ENCODE results near the gene CCR2.

DNA sequence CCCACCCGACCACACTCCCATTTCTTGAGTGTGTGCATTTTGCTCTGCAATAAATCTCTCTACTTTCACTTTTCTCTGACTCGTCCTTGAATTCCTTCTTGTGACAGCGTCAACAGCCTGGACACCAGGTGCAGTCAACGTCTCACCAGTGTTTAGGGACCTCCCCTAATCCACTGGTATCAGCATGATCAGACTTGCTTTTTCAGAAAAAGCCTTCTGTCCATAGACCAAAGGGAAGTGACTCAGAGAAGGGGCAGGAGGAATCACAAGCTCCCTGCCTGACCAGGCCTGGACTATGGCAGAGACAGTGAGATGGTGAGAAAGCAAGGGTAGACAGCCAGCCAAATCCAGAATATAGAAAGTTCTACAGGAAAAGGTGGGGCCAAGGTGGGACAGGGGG, 32.3 kb downstream of the CCR2 start:
- TF ChIP-seq ZFP3 (CRISPR knock-in tag; IDR thresholded peaks at IDR 0.05) (no peak), ZFP30 (CRISPR knock-in tag; IDR thresholded peaks at IDR 0.05) (no peak), TSHZ2 (CRISPR knock-in tag; IDR thresholded peaks at IDR 0.05) (no peak), ARNTL (CRISPR knock-in tag; IDR thresholded peaks at IDR 0.05; ENCODE audit: borderline replicate concordance, low read depth) (no peak), ZNF70 (CRISPR knock-in tag; IDR thresholded peaks at IDR 0.05) (no peak), CSDC2 (CRISPR knock-in tag; IDR thresholded peaks at IDR 0.05) (no peak), RARB (CRISPR knock-in tag; IDR thresholded peaks at IDR 0.05) (no peak), PATZ1 (CRISPR knock-in tag; IDR thresholded peaks at IDR 0.05; ENCODE audit: borderline replicate concordance) (no peak), ISL1 (CRISPR knock-in tag; IDR thresholded peaks at IDR 0.05) (no peak), OSR1 (CRISPR knock-in tag; IDR thresholded peaks at IDR 0.05) (no peak), TCF4 (CRISPR knock-in tag; IDR thresholded peaks at IDR 0.05; ENCODE audit: borderline replicate concordance) (no peak)
- TF ChIP-seq, protein P1, sequence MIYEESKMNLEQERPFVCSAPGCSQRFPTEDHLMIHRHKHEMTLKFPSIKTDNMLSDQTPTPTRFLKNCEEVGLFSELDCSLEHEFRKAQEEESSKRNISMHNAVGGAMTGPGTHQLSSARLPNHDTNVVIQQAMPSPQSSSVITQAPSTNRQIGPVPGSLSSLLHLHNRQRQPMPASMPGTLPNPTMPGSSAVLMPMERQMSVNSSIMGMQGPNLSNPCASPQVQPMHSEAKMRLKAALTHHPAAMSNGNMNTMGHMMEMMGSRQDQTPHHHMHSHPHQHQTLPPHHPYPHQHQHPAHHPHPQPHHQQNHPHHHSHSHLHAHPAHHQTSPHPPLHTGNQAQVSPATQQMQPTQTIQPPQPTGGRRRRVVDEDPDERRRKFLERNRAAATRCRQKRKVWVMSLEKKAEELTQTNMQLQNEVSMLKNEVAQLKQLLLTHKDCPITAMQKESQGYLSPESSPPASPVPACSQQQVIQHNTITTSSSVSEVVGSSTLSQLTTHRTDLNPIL (CRISPR knock-in tag; IDR thresholded peaks at IDR 0.05; ENCODE audit: low read depth) = no peak
